GM19467 (cell line): ENCODE results near the gene BLOC1S1.
A peak's percentile ranks its signal among the peaks of the same experiment; 100 is the strongest.

ENCODE experiments used
- ATAC-seq: cut with Tn5 transposase; IDR thresholded peaks from one replicate; pipeline ENCODE4 v1.9.1; 2021; ENCODE audit warnings: mild to moderate bottlenecking, moderate library complexity; ENCODE audit not compliant: unreplicated experiment

Gene BLOC1S1

GRCh38 chr12:55726971-55727370 lies 11.1 kb downstream of the BLOC1S1 start:
- no peak for ATAC-seq

DNA sequence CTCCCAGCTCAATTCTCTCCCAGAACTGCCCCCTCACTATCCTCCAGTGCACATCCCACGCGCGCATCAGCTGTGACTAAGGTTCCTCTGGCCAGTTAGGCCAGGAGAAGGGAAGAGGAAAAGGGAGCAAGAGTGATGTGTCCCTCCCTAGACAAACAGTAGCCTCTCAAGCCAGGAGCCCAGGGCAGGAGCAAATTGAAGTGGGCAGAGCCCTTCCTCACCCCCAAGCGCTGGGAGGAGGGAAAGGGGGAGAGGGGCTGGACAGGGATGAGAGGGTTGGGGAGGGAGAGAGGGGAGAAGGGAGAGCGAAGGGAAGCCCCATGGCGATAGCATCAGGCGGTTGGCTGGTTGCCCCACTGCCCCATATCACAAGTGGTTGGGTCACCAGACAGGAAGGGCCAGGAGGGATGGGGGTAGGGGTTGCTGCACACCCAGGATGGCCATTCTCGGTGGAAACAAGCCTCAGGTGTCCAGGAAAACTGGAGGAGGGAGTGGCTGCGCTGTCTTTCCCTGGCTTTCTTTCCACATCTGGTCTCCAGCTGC lies 11.9 kb downstream of the BLOC1S1 start:
- ATAC-seq, result no peak

- ATAC-seq, result no peak
These were observed 12.5 kb downstream of the BLOC1S1 start for GRCh38 chr12:55728186-55728938.

DNA sequence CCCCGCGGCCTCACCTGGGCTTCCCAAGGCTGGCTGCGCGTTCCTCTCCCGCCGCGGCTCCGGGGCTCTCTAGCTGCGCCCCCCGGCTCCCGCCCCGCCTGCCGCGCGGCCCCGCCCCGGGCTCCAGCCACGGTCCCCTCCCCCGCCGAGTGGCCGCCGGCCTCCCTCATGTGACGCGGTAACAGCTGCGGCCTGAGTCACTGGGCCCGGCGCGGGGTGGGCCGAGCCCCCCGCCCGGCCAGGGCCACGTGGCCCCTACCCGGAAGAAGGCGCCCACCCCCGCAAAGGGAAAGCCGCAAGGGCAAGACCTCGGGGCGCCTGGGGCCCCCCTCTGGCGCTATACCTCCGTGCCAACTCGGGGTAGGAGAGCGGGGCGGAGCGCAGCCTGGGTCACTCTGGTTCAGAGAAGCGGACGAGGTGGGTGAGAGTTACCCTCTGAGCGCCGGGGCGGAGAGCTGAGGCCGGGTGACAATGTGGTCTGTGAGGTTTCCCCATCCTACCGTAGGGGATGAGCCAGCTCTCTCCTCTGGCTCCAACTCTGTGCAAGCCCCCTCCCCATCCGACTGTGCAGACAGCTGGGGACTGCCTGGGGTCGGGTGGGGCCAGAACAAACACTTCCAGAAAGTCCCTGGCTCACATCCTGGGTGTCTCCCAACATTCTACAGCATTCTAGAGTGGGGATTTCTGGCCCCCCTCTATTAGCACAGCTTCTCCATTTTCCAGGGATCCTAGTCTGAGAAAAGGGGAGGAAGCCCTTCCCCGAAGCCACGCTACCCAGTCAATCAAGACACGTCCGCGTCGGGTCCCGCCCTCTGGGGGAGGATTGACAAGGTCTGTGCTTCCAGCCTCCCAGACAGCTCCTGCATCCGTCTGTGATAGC lies 13.3 kb downstream of the BLOC1S1 start, which contains the start of gene CD63:
CD63 (minus strand) TSS at position 71 of the 880 bp plus-strand sequence. CDS start 668 bp downstream, outside the sequence.
- peak; percentile 59 for ATAC-seq

DNA sequence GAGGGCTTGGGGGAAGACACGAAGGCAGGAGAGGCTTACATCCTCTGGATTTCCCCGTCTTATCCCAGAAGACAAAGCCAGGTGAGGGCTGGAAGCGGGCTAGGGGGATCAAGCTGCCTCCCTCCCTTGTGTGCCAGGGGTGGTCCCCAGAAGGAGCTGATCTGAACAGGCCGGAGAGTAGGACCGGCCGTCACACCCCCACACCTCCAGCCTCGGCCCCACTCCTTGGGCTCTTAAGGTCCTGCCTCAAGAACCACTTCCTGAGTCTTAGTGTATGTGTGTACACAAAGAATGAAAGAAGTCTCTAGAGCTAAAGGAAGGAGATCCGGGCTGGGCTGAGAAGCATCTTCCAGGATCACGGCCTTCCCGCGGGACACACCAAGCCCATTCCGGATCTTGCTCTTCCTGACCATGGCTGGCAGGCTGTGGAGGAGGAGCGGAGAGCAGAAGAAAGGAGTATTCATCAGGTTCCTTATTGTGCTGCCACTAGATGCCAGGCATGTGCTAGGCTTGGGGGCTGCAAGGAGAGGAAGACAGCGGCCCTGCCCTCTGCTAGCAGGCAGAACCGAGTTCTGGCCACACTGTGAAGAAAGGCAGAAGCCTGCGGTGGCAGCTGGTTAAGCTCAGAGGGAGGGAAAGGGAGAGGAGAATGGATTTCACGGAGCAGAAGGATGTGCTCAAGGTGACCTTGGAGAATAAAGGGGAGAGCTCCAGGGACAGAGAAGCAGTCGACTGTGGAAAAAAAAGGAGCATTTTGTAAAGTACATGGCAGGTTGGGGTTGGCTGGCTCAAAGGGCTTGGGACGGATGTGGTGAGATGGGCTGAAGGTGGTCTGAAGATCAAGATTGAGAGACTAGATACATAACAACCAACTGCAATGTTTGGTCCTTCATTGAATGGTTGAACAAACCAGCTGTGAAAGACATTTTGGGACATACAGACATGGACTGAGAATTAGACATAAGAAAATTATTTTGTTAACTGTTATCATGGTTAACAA lies 14.3 kb downstream of the BLOC1S1 start:
- peak; percentile 40 for ATAC-seq

- no peak for ATAC-seq
These were observed 16.4 kb downstream of the BLOC1S1 start for GRCh38 chr12:55732288-55732687.

DNA sequence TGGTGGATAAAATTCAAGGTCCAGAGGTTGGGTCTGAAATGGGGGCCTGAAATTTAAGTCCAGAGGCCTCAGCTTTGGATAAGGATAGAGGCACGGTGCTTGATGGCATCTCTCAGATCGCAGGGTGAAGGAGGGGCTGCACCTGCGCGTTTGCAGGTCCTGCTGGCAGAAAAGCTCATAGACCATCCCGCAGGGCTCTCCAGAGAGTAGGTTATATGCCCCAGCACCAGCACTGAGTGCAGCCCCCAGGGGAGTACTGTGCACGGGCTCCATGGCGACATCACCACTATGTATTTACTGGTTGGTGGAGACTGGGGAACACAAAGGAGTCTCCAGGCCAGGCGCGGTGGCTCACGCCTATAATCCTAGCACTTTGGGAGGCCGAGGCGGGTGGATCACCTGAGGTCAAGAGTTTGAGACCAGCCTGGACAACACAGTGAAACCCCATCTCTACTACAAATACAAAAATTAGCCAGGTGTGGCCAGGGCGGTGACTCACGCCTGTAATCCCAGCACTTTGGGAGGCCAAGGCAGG lies 17.2 kb downstream of the BLOC1S1 start:
- ATAC-seq, result no peak

GRCh38 chr12:55733858-55734257 lies 18.0 kb downstream of the BLOC1S1 start:
- no peak for ATAC-seq

DNA sequence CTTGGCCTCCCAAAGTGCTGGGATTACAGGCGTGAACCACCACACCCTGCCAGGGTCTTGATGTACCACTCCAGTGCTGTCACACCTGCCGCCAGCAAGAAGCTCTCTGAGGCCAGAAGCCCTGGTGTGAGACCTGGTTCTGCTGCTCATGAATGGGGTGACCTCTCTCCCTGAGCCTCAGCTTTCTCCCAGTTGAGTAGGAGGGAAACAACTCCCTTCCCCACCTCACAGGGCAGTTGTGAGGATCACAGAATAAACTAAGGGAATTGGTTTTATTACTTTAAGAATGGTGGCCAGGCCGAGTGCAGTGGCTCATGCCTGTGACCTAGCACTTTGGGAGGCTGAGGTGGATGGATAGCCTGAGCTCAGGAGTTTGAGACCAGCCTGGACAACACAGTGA lies 18.7 kb downstream of the BLOC1S1 start:
- no peak for ATAC-seq

- ATAC-seq, result no peak
These were observed 20.2 kb downstream of the BLOC1S1 start for GRCh38 chr12:55736076-55736475.

- no peak for ATAC-seq
These were observed 21.1 kb downstream of the BLOC1S1 start for GRCh38 chr12:55736780-55737580.

GRCh38 chr12:55737581-55738122 lies 21.8 kb downstream of the BLOC1S1 start:
- ATAC-seq, result no peak

- peak; percentile 73 for ATAC-seq
These were observed 22.5 kb downstream of the BLOC1S1 start for GRCh38 chr12:55738123-55739024.

DNA sequence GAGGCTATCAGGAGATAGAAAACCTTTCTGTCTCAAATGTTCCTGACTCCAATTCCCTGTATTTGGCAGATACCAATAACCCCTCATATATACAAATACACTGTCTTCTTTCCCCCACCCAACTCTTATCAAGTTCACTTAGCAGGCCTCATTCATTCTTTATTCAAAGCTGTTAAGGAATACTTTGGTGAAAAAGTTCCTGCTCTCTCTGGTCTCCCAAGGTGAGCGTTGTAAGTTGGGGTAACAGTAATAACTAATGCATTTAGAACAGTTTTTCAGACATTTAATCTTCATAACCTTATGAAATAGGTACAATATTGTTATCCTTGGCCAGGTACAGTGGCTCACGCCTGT lies 23.2 kb downstream of the BLOC1S1 start:
- no peak for ATAC-seq

- no peak for ATAC-seq
These were observed 26.3 kb downstream of the BLOC1S1 start for GRCh38 chr12:55741931-55742680.

DNA sequence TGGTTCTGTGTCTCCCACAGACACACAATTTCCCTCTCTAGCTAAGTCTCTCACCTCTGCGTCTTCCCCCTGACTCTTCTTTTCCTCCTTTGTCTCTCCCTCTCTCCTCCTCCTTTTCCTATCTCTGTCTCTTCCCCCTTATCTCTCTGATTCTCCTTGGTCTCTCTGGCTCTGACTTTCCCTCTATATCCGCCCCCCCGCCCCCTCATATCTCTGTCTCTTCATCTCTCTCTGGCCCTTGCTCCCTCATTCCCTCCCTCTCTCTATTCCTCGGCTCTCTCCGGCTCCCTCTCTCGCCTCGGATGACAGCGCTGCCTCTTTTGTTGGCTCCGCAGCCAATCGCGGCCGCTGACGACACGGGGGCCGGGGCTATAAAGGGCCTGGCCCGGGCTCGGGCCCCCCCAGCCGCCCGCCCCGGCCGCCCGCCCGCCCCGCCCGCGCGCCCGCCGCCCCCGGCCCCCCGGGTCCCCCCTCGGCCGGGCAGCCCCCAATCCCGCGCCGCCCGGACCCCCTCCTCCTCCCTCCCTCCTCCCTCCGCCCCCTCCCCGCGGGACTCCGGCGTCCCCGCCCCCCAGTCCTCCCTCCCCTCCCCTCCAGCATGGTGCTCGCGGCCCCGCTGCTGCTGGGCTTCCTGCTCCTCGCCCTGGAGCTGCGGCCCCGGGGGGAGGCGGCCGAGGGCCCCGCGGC lies 27.0 kb downstream of the BLOC1S1 start, which contains the start of gene GDF11:
GDF11 (plus strand) TSS at position 404 of the 687 bp plus-strand sequence; CDS start at position 599, 195 bp downstream.
- peak; percentile 19 for ATAC-seq
